GM12878 (cell line): ENCODE data around the gene BRD9. TPM values are rescaled to one million over a fixed set of nuclear protein-coding genes. Genes with fewer than 3 reads are reported as not detected.

ENCODE experiments used
- ATAC-seq: fragments of 200-7000 bp; cut with Tn5 transposase; 3 replicates; pipeline ENCODE4 v1.9.1; 2020; ENCODE audit warnings: mild to moderate bottlenecking, moderate library complexity
- BruUV-seq: library from RNA; stranded (reverse); fragments of 400-500 nt; replicated peaks from 2 replicates; lab custom pipeline; 2021; lab: Mats Ljungman, UMichigan
- CTCF ChIA-PET: fragments of 300-600 bp; sonication (Branson Sonifier 250); formaldehyde crosslinking; extraction: SDS; loops from one replicate; lab custom pipeline; 2021; ENCODE audit warnings: inconsistent platforms; lab: Yijun Ruan, JAX
- POLR2A ChIA-PET: fragments of 350-600 bp; formaldehyde crosslinking; extraction: SDS; loops from one replicate; lab custom pipeline; 2021; ENCODE audit warnings: inconsistent platforms; lab: Charles Lee
- RAD21 ChIA-PET: fragments of 300-600 bp; sonication (Branson Sonifier 250); formaldehyde crosslinking; loops from one replicate; lab custom pipeline; 2023; ENCODE audit warnings: antibody characterized with exemption; ENCODE audit not compliant: unreplicated experiment; lab: Charles Lee
- SMC1A ChIA-PET: fragments of 300-600 bp; sonication (Branson Sonifier 250); formaldehyde crosslinking; loops from one replicate; lab custom pipeline; 2023; ENCODE audit not compliant: unreplicated experiment, uncharacterized antibody; lab: Charles Lee
- DNase-seq: peaks from one replicate; pipeline ENCODE4 v3.0.0-alpha.2; 2011; ENCODE audit warnings: low read depth, low spot score
- FAIRE-seq: peaks from 3 replicates; lab custom pipeline; 2011; peaks lifted over from hg19 to GRCh38; lab: Jason Lieb, UNC
- H2AFZ ChIP-seq: 2 replicates; pipeline ENCODE4 v1.6.0; 2011; ENCODE audit warnings: low read depth, low read length, control low read depth; ENCODE audit not compliant: control insufficient read depth
- H3K27ac ChIP-seq: 2 replicates; pipeline ENCODE4 v1.5.1; 2011; ENCODE audit warnings: control low read depth; ENCODE audit not compliant: control insufficient read depth, insufficient read depth
- H3K27me3 ChIP-seq, 2 experiments: replicated peaks in 1 of 2; 2 replicates each; pipeline versions ENCODE4 v1.6.0 to v1.6.1; 2011; ENCODE audit warnings: low read length in 1 of 2; ENCODE audit not compliant: control insufficient read depth in 2 of 2, insufficient read depth in 2 of 2
- H3K36me3 ChIP-seq, 2 experiments: 2 replicates each; pipeline ENCODE4 v1.5.1; 2011; ENCODE audit warnings: low read length in 1 of 2; ENCODE audit not compliant: control insufficient read depth in 2 of 2, insufficient read depth in 2 of 2
- H3K4me1 ChIP-seq: 2 replicates; pipeline ENCODE4 v1.6.1; 2011; ENCODE audit warnings: mild to moderate bottlenecking, low read length, moderate library complexity, mixed read lengths; ENCODE audit not compliant: control insufficient read depth, insufficient read depth
- H3K4me2 ChIP-seq: 2 replicates; pipeline ENCODE4 v1.6.0; 2011; ENCODE audit warnings: control low read depth; ENCODE audit not compliant: control insufficient read depth, insufficient read depth
- H3K4me3 ChIP-seq: fragments of 200-600 bp; sonication (generic); 2 replicates; pipeline ENCODE4 v1.5.1; 2016
- H3K79me2 ChIP-seq: 2 replicates; pipeline ENCODE4 v1.6.0; 2011; ENCODE audit warnings: low read length; ENCODE audit not compliant: control insufficient read depth, insufficient read depth
- H3K9ac ChIP-seq: 2 replicates; pipeline ENCODE4 v1.8.0; 2011; ENCODE audit warnings: low read length, control low read depth, mixed read lengths; ENCODE audit not compliant: control insufficient read depth, insufficient read depth
- H3K9me3 ChIP-seq: replicated peaks from 3 replicates; pipeline ENCODE4 v1.5.1; 2011; ENCODE audit warnings: mild to moderate bottlenecking, low read length; ENCODE audit not compliant: control insufficient read depth, insufficient read depth
- H4K20me1 ChIP-seq: 2 replicates; pipeline ENCODE4 v1.6.0; 2011; ENCODE audit not compliant: control insufficient read depth, insufficient read depth
- BCLAF1 ChIP-seq: fragments of 450-650 bp; IDR thresholded peaks from 2 replicates; pipeline ENCODE4 v1.6.1; 2017; ENCODE audit warnings: antibody characterized with exemption, mild to moderate bottlenecking, moderate library complexity
- EZH2 ChIP-seq: IDR thresholded peaks from 2 replicates; pipeline ENCODE4 v1.6.1; 2012; ENCODE audit warnings: low read depth, mild to moderate bottlenecking, control low read depth, inconsistent platforms, low read length, borderline replicate concordance; ENCODE audit not compliant: control insufficient read depth
- JUNB ChIP-seq: IDR thresholded peaks from 2 replicates; pipeline ENCODE4 v1.6.1; 2016; ENCODE audit warnings: antibody characterized with exemption, mild to moderate bottlenecking
- MAX ChIP-seq: IDR thresholded peaks from 2 replicates; pipeline ENCODE4 v1.6.1; 2012; ENCODE audit warnings: low read depth, low read length, improper control_type of control experiment
- MTA3 ChIP-seq: IDR thresholded peaks from 2 replicates; pipeline ENCODE4 v1.6.1; 2012; ENCODE audit warnings: low read length, inconsistent platforms, borderline replicate concordance
- ZBTB40 ChIP-seq: fragments of 450-650 bp; IDR thresholded peaks from 2 replicates; pipeline ENCODE4 v1.6.1; 2016; ENCODE audit warnings: mild to moderate bottlenecking, moderate library complexity, borderline replicate concordance
- ZNF592 ChIP-seq: fragments of 450-650 bp; IDR thresholded peaks from 2 replicates; pipeline ENCODE4 v1.6.1; 2017; ENCODE audit warnings: mild to moderate bottlenecking, moderate library complexity
- ZSCAN29 ChIP-seq: fragments of 450-650 bp; IDR thresholded peaks from 2 replicates; pipeline ENCODE4 v1.6.1; 2017; ENCODE audit warnings: mild to moderate bottlenecking, moderate library complexity
- WGBS: methylation state at CpG from one replicate; pipeline ENCODE4 v1.1.6; 2016; ENCODE audit warnings: low lambda C conversion rate; ENCODE audit not compliant: insufficient replicate concordance, insufficient coverage; ENCODE audit errors: missing lambda C conversion rate; 5-methylcytosine and 5-hydroxymethylcytosine counted together
- in situ Hi-C: fragments of 300-500 bp; cut with MboI; formaldehyde crosslinking; loops from 9 replicates; pipeline ENCODE4 v1.14.3; 2018; ENCODE audit warnings: mixed read lengths
- intact Hi-C: fragments of 100-400 bp; cut with micrococcal nuclease; formaldehyde crosslinking; loops from one replicate; pipeline ENCODE4 v1.14.2; 2022; ENCODE audit not compliant: unreplicated experiment
- polyA plus RNA-seq, 11 experiments: library from polyadenylated mRNA; depleted of rRNA in 4 of 11; unstranded in 6 of 11; stranded (reverse) in 5 of 11; fragments of >200 nt; fragmentation: Nextera tagmentation in 4 of 11; fragmentation: Illumina TruSeq in 1 of 11; extraction: Ambion mirVana in 4 of 11; extraction: Trizol in 1 of 11; gene quantifications; 1 replicate in 1 of 11; 2 replicates in 10 of 11; pipeline versions ENCODE4 v1.2.1 to v1.2.3, GENCODE V29; 2011 to 2016; ENCODE audit warnings: inconsistent platforms in 2 of 11, missing spikeins in 2 of 11, low read depth in 1 of 11
- total RNA-seq, 4 experiments: library from RNA; depleted of rRNA in 3 of 4; stranded (reverse); fragments of >200 nt in 3 of 4; fragmentation: Illumina TruSeq in 1 of 4; extraction: Trizol in 1 of 4; gene quantifications; 2 replicates each; pipeline versions ENCODE4 v1.2.1 to v1.2.3, GENCODE V29; 2013 to 2021

The BRD9 gene
- total and polyA plus RNA-seq, 10 of the 15 experiments (the other 5 are each of a cell fraction or from before 2014, with no cell fraction given): 2.0 to 48.6 (median 32.4) TPM

GRCh38 chr5:886036-886435 lies 6.6 kb downstream of the BRD9 start (continued):
- TF ChIP-seq MAX: no peak

- BruUV-seq: no TSS peak
- Histone ChIP-seq H3K36me3 (peaks cover 55 to 64% of the 10 kb centered on the region in 2 experiments), H3K4me2 (no peak overlapping the region), H3K27ac (no peak overlapping the region), H3K4me1 (no peaks in the 10 kb centered on the region), H2AFZ (no peak overlapping the region), H3K4me3 (no peak overlapping the region), H3K27me3 (no peaks in the 10 kb centered on the region), H4K20me1 (peaks cover 5% of the 10 kb centered on the region; the same call in 1 of the 2 replicates), H3K79me2 (peaks cover 9% of the 10 kb centered on the region), H3K9me3 (no peaks in the 10 kb centered on the region; the same call in 2 of the 3 replicates), H3K9ac (no peak overlapping the region)
- intact Hi-C loops (no loop called here), in situ Hi-C loops (loop anchor here (5.0 kb wide), 1 partner anchor 573 kb away; no protein-coding TSS in a partner anchor)
- ChIA-PET CTCF (no interaction called here), SMC1A (no interaction called here), POLR2A (no interaction called here), RAD21 (no interaction called here)
- ATAC-seq (no peak), FAIRE-seq (no peak), DNase-seq (no peak)
- WGBS: 94% methylated on average over 13 of the region's 13 CpGs
- TF ChIP-seq EZH2 (no peak), MTA3 (no peak), ZSCAN29 (no peak), JUNB (no peak), ZNF592 (no peak), ZBTB40 (no peak), BCLAF1 (no peak)
Measured at GRCh38 chr5:885529-885928, 7.1 kb downstream of the BRD9 start.
